ENCODE data around the gene IST1.

GRCh38 chr16:71870818-71871217, 24.5 kb upstream of the IST1 start:
- TF ChIP-seq CTCF (IDR thresholded peaks at IDR 0.05; ENCODE audit: poor library complexity) (no peak), EZH2 (IDR thresholded peaks at IDR 0.05; ENCODE audit: borderline replicate concordance) (no peak)
